ENCODE measurements around the gene DTD1.

The DTD1 gene

GRCh38 chr20:18794428-18794787 lies 206.6 kb downstream of the DTD1 start:
- DNase-seq (ENCODE audit: low spot score): no peak

DNA sequence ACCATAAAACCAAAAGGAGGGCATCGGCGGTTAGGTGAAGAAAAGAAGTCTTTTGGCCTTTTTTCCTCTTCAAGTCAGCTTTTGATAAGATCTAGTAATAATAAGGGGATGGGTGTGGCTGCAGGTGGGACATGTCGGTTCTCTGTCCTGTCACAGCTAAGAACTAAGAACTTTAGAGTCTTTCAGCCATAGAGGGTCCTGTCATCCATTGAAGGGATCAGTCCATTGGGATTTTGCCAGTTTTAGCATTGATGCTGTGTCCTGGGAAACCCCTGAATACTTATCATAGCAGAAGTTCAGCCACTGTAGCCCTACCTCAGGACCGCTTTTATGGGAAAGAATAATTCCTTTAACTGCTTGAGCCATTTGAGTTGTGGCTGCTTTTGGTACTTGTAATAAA lies 207.5 kb downstream of the DTD1 start:
- DNase-seq (ENCODE audit: low spot score): no peak

GRCh38 chr20:18796282-18796833 lies 208.5 kb downstream of the DTD1 start:
- DNase-seq (ENCODE audit: low spot score): no peak

GRCh38 chr20:18801516-18801915 lies 213.7 kb downstream of the DTD1 start:
- no peak for DNase-seq (ENCODE audit: low spot score)

DNA sequence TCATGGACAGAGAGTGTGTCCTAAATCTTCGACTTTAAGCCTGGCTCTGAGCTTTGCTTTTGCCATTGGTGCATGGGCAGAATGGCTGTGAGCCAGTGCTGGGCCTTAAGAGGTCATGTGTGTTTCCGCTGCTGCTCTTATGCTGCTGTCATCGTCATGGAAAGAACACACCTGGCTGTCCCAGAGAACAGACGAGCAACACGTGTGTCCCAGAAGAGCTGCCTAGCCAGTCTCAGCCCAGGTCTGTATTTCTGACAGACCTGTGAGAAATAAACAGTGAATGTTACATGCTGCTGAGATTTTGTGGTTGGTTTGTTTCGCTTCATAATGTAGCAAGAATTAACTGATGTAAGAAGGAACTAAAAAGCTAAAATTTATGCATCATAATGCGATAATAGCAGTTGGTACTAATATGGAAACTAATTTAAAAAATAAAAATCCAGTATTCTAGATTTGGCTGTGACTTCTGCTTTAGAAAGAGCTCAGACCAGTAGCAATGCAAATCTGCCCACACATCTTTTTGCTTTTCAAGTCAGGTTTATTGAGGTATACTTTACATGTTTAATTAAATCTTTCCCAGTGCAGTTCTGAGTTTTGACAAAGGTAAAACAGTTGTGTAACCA lies 214.3 kb downstream of the DTD1 start:
- no peak for DNase-seq (ENCODE audit: low spot score)

DNA sequence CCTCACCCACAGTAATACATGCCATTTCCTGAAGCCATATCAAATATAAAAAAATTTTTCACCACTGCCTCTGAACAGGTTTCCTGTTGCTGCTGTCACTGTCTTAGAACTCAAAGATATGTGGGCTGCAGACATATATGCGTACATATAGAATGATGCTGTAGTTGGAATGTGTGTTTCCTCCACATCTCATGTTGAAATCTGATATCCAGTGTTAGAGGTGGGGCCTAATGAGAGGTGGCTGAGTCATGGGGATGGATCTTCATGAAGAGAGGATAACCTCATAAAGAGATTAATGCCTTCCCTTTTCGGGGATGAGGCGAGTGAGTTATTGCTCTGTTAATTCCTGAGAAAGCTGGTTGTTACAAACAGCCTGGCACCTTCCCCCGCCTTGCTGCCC lies 218.0 kb downstream of the DTD1 start:
- DNase-seq (ENCODE audit: low spot score): no peak

DNA sequence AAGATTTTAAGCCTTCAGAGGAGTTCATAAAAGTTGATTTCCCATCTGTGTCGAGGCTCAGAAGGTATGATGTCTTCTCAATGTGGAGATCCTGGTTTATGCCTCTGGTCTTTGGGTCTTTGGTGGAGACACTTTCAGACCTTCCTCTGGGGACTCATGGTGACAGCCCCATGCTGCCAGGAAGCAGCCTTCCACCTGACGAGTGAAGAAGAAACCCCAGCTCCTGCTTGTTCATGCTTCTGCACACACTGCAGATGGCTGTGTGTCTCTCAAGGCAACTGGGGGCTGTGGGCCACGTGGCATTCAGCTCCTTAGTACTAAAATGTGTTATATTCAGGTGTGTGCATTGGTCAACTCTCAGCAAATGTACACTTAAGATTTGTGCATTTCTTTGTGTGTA lies 220.9 kb downstream of the DTD1 start:
- no peak for DNase-seq (ENCODE audit: low spot score)

- no peak for DNase-seq (ENCODE audit: low spot score)
These were observed 223.3 kb downstream of the DTD1 start for GRCh38 chr20:18811186-18811585.

GRCh38 chr20:18811904-18812303 lies 224.1 kb downstream of the DTD1 start:
- no peak for DNase-seq (ENCODE audit: low spot score)

- DNase-seq (ENCODE audit: low spot score): no peak
These were observed 225.6 kb downstream of the DTD1 start, which contains the start of gene SCP2D1 for GRCh38 chr20:18813483-18813882. Gene SCP2D1, plus strand, starts transcription at chr20:18813783. Its CDS starts 33 bp downstream, at chr20:18813816.

- DNase-seq (ENCODE audit: low spot score): no peak
These were observed 227.5 kb downstream of the DTD1 start for GRCh38 chr20:18815194-18815942.

Data from cerebellar cortex (tissue), 1 donor.